HS-27A (cell line): ENCODE measurements around the gene TRIP4.

Source experiments
- DNase-seq: peaks from one replicate; pipeline ENCODE4 v3.0.0-alpha.2; 2012; ENCODE audit warnings: low read depth, missing footprints

TRIP4 gene

DNA sequence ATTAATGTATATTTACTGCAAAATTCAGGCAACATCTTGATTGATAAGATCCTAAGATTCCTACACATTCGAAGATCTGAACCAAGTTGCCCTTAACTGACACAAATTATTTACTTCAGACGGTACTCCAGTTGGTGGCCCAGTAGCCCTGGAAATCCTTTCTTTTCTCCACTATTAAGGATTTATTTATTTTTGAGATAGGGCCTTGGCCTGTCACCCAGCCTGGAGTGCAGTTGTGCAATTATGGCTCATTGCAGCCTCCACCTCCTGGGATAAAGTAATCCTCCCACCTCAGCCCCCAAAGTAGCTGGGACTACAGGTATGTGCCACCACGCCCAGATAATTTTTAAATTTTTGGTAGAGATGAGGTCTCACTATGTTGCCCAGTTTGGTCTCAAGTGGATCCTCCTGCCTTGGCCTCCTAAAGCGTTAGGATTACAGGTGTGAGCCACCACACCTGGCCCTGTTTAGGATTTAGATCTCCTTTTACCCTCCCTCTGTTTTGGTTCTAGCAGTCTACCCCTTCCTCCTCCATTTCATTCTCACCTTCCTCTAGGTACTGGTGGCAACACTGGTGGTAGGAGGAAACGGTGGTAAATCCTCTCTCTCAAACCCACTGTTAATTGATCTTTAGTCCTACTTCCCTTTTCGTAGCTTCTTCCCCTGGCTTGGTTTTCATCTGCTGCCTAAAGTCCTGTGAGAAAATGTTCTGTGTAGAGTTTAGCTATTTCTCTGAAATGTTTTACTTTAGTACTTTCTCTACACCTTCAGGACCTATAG lies 60.1 kb downstream of the TRIP4 start:
- no peak for DNase-seq

DNA sequence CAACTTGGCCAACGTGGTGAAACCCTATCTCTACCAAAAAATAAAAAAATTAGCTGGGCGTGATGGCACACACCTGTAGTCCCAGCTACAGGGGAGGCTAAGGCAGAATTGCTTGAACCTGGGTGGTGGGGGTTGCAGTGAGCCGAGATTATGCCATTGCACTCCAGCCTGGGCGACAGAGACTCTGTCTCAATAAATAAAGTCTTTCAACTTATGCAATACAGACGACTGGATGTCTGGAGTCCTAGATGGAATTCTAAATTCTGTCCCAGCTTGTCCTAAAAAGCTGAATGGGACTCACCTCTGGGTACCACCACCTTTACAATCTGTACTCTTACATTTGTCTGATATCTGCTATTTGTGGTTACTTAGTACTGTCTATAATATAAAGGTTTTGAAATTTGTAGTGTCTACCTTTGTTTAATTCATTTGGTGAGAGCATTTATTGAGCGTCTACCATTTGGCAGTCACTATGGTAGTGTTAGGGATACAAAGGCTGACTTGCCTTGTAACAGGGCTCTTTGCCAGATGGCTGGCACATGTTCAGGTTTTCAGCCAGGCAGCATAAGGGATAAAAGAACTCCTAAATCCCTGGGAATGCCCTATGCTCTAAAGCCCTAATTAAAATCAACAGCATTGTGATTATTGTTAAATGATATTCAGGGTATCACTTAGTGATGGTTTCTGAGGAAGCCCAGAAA lies 65.5 kb downstream of the TRIP4 start:
- no peak for DNase-seq

DNA sequence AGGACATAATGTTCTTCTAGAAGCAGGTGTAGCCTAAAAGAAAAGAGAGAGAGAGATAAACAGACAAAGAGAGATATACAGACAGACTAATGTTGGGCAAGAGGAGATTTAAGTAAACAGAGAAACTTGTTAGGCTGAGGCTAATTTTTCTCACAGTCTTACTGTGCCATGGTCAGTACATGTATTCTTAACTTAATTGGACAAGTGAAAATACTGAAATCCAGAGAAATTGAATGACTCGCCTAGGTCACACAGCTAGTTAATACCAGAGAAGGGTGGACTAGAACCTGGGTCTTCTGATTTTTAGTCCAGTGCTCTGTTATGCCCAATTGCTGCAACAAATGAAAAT lies 66.0 kb downstream of the TRIP4 start:
- no peak for DNase-seq

DNA sequence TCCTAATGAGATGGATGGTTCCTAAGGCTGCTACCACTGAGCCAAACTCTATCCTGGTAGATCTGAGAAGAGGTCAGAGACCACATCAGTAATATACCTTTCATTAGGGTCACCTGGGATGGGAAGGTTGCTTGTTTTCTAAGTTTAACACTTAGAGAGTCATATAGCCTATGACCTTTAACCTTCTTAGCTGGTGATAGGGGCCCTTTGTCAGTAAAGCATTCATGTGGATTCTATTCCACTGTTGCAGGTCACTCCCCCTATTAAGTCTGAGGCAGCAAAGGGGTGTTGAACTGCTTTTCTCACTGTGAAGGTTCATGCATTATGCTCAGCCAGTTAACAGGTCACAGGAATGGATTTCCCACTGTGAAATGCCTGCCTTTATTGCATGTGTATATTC lies 66.6 kb downstream of the TRIP4 start:
- no peak for DNase-seq

DNA sequence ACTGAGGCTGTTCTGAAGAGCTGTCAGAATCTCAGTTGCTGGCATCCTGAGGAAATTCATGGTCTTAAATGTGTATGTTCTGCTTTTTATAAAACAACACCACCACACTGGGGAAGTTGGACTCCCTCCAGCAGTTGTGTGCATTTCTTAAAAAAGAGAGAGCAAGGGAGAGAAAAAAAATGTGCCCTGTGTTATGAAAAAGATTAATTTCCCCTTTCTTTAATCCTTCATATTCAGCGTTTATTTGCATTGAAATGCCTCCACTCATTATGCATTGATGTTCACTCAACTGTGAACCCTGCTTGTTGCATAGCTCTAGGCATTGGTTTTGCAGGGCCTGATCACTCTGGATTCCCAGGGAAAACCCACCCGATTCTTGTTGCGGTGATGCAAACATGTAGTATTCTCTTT lies 68.3 kb downstream of the TRIP4 start:
- no peak for DNase-seq

DNA sequence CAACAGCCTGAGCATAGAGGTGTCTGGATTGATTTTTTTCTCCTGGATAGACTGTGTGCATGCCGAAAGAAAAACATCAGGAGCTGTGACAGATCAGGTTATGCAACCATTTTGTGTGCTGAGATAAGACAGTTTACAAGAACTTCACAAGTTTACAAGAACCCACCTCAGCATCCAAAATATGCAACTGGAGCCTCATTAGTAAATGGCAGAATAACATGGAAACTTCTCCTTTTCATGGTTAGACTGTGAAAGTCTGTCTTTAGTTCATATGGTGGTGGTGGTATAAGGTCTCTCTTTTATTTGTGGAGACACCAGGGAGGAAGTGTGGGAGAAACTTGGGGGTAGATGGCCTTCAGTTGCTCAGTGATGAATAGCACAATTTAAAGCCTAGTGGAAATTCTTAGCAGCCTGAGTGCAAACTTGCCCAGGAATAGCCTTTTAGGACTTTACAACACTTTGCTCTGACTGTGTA lies 69.0 kb downstream of the TRIP4 start:
- DNase-seq: no peak

DNA sequence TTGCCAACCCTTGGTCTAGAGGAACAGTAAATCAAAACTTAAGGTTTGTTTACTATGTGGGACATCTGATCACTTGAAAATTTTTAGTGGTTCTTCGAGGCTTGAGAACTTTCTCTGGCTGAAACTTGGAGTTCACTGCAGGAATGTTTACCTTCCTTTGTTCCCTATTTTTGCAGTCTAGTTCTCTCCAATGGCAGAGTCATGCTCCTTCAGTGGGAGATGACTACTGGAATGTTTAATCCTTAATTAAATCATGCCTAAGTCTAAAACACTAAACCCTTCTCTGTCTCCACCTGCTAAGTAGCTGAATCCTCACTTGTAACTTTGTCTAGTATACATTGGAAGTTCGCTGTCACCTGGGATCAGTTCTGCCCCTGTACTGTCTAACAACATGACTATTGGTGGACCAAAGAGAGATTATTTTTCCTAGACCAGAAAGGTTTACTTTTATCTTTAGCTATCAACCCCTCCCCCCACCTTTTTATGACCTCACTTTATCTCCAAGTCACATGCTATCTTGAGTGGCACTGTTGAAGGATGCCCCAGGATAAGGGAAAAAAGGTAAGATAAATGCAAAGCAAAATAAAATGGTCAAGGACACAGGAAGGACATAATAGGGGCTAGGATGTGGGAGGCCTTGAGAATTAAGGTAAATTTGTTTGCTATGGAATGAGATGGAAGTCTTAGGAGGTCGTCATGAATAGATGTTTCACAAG lies 71.6 kb downstream of the TRIP4 start:
- DNase-seq: no peak

DNA sequence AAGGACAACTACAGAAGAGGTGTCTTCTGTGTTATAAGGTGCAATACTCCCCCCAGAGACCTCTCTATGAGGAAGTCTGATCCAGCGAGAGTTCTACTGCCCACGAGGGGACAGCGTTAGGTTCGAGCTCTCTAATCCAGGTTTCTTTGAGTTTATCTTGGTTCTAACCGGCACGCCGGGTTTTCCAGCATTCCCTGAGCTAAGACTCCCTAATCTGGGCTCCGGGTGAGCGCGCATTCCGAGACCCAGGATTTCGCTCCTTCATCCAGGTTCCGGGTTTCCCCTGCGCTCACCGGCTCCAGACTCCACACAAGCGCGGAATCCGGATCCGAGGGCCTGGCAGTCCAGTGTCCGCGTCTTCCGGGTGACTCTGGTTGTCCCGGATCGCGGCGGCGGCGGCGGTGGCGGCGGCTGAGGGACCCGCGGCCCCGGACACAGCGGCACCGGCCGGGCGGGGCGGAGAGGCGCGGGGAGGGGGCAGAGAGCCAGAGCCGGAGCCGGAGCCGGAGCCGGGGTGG lies 72.6 kb downstream of the TRIP4 start, which contains the start of gene ZNF609:
TSS of gene ZNF609 (plus strand) at position 373 of the 518 bp plus-strand sequence. CDS start 38,842 bp downstream, outside the sequence.
- DNase-seq: peak; percentile 92

DNA sequence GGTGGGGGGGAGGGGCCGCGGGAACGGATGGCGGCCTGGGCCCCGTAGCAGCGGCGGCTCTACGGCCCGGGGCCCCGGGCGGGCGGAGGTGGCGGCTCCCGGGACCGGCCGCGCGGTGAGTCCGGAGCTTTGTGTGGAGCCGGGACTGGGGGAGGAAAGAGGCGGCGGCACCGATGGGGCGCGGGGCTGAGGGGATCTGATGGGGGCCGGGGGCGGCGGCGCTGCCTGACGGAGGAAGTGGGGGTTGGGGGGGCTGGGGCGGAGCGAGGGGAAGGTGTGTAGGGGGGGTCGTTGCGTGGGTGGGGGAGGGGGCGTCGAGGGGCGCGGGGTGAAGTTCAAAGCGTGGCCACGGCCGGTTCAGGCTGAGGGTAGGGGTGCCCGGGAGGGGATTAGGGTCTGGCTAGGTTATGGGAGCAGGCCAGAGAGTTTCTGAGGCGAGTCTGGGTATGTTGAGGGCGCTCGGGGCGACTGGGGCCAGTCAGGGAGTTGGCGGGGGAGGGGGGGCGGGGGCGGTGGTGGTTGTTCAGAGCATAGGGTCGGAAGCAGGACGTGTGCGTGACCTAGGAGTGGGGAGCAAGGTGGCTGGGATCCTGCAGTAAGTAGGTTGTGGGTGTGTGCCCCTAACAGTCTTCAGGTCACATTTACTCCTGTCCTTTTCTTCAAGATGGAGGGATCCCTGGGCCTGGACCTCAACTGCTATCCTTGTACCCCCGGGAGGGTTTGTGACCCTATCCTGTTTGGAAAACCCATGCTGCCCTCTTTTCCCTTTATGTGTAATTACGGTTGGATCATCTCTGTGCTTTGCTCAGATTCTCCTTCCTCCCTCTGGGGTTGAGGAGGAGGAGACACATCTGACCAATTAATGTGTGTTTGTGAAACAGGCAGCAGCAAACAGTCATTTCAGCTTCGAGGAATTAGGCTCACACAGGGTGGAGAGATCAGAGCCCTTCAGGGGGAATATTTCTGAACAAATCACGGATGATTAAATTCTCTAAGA lies 73.4 kb downstream of the TRIP4 start:
- peak; percentile 43 for DNase-seq

DNA sequence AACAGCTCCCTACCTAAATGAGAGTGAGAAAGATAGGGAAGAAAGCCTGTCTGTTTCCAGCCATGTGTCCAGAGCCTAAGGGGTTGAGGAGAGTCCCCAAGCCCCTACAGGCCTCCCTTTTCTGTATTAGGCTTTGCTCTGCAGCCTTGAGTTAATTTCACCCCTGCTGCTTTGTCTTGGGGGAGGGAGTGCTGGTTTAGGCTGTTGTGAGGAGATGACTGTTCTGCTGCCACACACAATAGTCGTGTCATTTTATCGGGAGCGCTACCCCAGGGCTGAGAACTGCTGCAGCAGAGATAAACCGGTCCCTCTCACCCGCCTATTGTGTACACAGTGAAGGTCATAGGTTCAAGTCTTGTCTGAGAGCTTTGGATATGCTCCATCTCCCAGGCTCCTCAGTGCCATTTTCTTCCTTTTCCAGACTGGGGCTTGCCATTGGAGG lies 74.1 kb downstream of the TRIP4 start:
- no peak for DNase-seq

DNA sequence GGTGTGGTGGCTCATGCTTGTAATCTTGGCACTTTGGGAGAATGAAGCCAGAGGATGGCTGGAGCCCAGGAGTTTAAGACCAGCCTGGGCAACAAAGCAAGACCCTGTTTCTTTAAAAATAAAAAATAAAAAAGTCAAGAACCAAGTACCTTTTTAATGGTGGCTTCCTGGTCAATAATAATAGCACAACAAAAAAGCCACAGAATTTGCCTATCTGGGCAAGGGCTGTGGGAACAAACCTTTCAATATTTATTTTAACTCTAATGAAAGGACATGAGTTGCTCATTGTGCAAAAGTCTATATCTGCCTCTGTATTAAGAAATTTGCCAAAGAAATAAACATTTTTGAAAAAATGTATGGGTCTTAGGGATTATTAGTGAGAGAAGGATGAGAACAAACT lies 74.9 kb downstream of the TRIP4 start:
- DNase-seq: no peak

DNA sequence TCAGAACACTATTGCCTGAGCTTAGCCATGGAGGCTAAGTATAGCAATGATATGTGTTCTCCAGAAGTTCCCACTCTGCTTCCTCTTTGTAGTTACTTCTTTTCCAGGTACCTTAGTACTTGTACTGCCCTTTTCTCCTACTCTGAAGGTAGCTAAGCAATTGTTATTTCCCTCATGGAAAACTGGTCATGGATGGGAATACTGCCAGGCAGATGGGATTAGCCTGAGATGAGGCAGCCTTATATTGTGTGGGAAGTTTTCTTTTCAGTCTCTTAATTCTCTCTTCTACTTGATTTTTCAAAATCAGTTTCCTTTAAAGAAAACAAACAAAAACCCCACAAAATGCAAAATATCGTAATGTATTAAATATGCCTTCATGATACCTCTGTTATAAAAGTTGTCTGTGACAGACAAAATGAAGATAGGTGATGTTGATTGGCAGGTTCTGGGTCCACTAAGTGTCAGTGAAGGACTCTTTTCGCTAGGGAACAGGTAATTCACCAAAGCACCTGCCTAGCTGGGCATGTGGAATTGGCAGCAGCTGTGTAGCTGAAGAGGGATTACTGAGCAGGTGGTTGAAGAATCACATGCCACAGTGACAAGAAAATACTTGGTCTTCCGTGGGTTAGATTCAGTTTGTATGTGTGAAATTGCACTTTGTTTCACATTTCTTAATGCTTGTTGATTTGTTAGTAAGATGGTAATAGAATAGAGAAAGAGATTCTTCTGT lies 76.8 kb downstream of the TRIP4 start:
- DNase-seq: no peak

DNA sequence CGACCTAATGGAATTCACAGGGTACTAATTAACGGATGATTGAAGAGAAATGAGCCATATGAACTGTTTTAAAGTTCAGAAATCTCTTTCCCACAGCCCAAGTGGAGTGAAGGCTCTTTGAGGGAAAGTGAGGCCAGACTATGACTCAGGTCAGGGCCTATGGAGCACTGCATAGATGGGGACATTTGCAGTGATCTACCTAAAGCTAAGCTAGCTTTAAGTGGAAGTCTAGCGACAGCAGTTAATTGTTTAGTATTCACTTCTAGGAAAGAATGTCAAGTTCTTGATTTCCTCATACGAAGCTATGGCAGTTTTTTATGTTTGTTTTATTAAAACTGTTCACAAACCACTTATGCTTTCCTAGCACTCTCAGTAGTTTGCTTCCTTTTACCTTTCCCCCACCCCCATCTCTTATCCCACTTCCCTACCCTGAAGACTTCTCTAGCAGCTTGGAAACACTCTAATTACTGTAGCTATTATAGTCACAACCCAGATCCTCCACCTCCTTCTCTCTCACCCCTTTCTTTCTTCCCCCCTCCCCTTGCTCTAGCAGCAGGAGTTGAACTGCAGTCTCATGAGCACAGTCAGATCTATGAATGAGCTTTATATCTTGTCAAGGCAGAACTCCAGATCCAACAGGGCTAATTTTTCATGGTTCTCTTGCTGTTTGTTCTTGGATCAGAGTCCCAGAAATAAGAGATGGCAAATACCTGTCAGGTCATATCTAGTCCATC lies 78.9 kb downstream of the TRIP4 start:
- DNase-seq: no peak

DNA sequence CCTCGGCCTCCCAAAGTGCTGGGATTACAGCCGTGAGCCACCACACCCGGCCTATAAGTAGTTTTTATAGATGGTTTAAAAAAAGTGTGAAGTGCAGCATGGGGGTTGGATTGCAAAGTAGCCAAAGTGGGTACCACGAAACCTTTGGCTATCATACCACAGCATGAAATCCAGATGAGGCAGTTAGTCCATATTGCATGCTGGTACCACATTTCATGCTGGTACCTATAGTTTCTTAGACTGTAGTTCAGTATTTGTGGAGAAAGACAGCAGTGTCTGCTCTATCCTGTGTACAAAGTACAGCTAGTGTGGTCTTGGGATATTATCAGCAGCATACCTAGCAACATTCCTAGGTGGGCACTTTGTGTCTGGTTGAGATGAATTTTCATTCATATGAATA lies 84.5 kb downstream of the TRIP4 start:
- DNase-seq: no peak

DNA sequence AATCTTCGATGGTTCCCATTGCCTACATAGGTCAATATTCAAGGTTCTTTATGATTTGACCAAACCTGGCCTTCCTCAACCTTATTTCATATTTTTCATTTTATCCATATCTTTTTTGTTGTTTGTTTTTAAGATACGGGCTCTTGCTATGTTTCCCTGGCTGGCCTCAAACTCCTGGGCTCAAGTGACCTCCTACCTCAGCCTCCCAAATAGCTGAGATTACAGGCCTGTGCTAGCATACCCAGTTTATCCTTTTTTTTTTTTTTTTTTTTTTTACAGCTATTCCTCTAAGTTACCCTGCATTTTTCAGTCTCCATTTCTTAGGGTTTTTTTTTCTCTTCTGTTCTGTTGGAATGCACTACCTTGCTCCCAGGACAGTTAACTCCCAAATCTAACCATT lies 87.2 kb downstream of the TRIP4 start:
- DNase-seq: no peak

DNA sequence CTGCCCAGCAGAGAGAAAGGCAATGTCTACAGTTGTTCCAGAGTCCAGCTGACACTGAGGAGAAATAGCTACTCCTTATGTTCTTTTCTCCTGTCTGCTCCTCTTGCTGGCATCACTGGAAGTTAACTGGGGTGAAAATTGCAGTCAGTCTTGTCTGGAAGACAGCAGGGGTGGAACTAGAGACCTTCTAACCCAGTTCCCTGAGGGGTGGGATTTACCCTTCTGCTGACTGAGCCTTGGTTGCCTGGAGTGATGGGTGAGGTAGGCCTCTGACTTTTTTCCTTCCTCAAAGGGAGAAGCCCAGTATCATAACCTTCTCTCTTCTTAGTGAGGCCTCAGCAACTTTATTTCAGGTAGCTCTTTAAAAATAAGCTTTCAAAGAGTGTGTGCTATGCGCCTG lies 88.9 kb downstream of the TRIP4 start:
- no peak for DNase-seq

DNA sequence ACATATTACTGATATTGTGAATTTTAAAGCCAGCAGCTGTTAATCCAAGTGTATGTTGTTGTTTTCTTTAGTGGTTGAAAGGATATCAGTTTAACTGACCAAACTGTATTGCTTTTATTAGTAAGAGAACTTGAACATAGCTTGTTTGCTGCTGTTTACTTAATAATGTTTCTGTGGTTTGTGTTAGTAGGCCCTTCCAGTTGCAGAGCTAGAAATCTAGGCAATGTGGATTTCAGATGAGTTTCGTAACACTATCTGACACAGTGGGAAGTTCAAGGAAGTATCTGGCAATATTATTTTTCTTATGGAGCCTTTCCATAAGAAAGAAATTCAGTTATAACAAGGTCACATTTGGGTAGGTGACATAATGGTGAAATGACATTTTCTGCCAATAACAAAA lies 91.2 kb downstream of the TRIP4 start:
- DNase-seq: no peak

DNA sequence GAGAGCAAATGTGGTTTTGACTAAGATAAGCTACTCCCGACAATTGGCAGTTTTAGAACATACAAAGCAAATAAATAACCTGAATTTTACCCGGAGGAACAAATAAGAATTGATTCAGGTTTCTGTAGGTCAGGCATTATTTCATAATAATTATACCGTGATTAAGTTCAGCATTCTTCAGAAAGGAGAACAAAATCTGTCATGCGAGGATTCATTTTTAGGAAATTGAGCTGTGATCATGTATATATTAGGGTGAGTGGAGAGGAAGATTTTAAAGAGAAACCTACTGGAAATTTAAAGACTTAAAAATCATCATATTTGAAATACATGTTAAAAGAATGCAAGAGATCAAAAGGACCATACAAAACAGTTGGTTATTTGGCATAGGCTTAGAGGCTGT lies 93.3 kb downstream of the TRIP4 start:
- no peak for DNase-seq

DNA sequence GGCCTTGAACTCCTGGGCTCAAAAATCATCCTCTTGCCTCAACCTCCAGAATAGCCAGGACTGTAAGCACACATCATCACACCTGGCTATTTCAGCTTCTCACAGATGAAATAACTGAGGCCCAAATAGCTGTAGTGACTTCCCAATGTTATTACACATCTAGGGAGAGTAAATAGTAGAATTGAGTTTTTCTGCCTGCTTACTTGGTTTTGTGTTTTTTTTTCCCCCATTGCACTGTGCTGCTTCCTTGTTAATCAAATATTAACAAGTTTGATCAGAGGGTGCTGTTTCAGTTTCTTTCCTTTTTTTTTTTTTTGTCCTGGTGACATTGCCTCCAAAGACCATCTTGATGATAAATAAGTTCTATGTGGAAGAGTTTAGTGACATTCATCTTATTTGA lies 96.1 kb downstream of the TRIP4 start:
- DNase-seq: no peak

DNA sequence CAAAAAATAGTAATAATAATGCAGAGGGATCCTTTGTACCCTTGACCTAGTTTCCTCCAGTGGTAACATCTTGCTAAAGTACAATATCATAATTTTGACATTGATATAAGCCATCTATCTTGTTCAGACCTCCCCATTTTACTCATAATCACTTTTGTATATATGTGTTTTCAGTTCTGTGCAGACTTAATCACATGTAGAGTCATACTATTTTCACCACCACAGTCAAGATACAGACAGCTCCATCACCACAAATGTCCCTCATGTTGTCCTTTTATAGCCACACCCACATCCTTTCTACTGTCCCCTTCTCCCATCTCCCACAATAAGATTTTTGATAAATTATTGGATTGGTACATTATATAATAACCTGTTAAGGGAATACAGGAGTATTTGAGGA lies 98.2 kb downstream of the TRIP4 start:
- no peak for DNase-seq
